HG02938 (cell line): ENCODE data around the gene SDR42E1.
"Not testable (repeated sequence)": the region's sequence is repeated elsewhere in the genome, so short reads cannot be mapped to it uniquely, and the experiment has no call there.

Experiments used
- ATAC-seq: cut with Tn5 transposase; IDR thresholded peaks from one replicate; pipeline ENCODE4 v1.9.1; 2021; ENCODE audit warnings: mild to moderate bottlenecking, moderate library complexity; ENCODE audit not compliant: unreplicated experiment

Gene SDR42E1

GRCh38 chr16:82007189-82007588 is 4.1 kb downstream of the SDR42E1 start:
- ATAC-seq: no peak

GRCh38 chr16:82006036-82006435 is 5.2 kb downstream of the SDR42E1 start:
- no peak for ATAC-seq

- ATAC-seq: no peak
These were observed 6.0 kb downstream of the SDR42E1 start for GRCh38 chr16:82005027-82005830.

- no peak for ATAC-seq
These were observed 6.7 kb downstream of the SDR42E1 start for GRCh38 chr16:82004601-82005000.

- no peak for ATAC-seq
These were observed 8.4 kb downstream of the SDR42E1 start for GRCh38 chr16:82002831-82003230.

GRCh38 chr16:81997738-81998137 is 13.5 kb downstream of the SDR42E1 start:
- no peak for ATAC-seq

GRCh38 chr16:81996664-81997509 is 14.4 kb downstream of the SDR42E1 start:
- no peak for ATAC-seq

- ATAC-seq: no peak
These were observed 15.6 kb downstream of the SDR42E1 start for GRCh38 chr16:81995651-81996050.

GRCh38 chr16:81994485-81994884 is 16.8 kb downstream of the SDR42E1 start:
- ATAC-seq: no peak

- no peak for ATAC-seq
These were observed 18.4 kb downstream of the SDR42E1 start for GRCh38 chr16:81992859-81993258.

- no peak for ATAC-seq
These were observed 23.6 kb downstream of the SDR42E1 start for GRCh38 chr16:81987706-81988105.

- ATAC-seq: no peak
These were observed 24.1 kb downstream of the SDR42E1 start for GRCh38 chr16:81987121-81987520.

GRCh38 chr16:81977335-81977942 is 33.8 kb downstream of the SDR42E1 start:
- not testable (repeated sequence) for ATAC-seq

- no peak for ATAC-seq
These were observed 35.6 kb downstream of the SDR42E1 start for GRCh38 chr16:81975637-81976036.

GRCh38 chr16:81973737-81974136 is 37.5 kb downstream of the SDR42E1 start:
- ATAC-seq: no peak

- no peak for ATAC-seq
These were observed 39.4 kb downstream of the SDR42E1 start for GRCh38 chr16:81971853-81972252.

- ATAC-seq: no peak
These were observed 43.9 kb downstream of the SDR42E1 start for GRCh38 chr16:81967358-81967757.

GRCh38 chr16:81964808-81965207 is 46.5 kb downstream of the SDR42E1 start:
- ATAC-seq: no peak

- ATAC-seq: no peak
These were observed 54.9 kb downstream of the SDR42E1 start for GRCh38 chr16:81956213-81956948.

- ATAC-seq: no peak
These were observed 59.7 kb downstream of the SDR42E1 start for GRCh38 chr16:81951564-81951963.

GRCh38 chr16:81946206-81946605 is 65.1 kb downstream of the SDR42E1 start:
- ATAC-seq: no peak
